HEK293 (cell line): Measurements from ENCODE around the gene SH3BP1.

Experiments used
- CTCF ChIP-seq: fragments of 450-650 bp; formaldehyde crosslinking; IDR thresholded peaks from 2 replicates; pipeline ENCODE4 v1.5.1; 2016; ENCODE audit warnings: missing biosample characterization, missing genetic modification characterization
- GLIS2 ChIP-seq: fragments of 450-650 bp; formaldehyde crosslinking; IDR thresholded peaks from 2 replicates; pipeline ENCODE4 v1.5.1; 2016; ENCODE audit warnings: missing biosample characterization, missing genetic modification characterization
- KLF16 ChIP-seq: fragments of 450-650 bp; formaldehyde crosslinking; IDR thresholded peaks from 2 replicates; pipeline ENCODE4 v1.5.1; 2017; ENCODE audit warnings: missing biosample characterization, missing genetic modification characterization
- KLF7 ChIP-seq: fragments of 450-650 bp; formaldehyde crosslinking; IDR thresholded peaks from 2 replicates; pipeline ENCODE4 v1.5.1; 2016; ENCODE audit warnings: missing biosample characterization, missing genetic modification characterization, borderline replicate concordance
- KLF8 ChIP-seq: fragments of 450-650 bp; formaldehyde crosslinking; IDR thresholded peaks from 2 replicates; pipeline ENCODE4 v1.5.1; 2016; ENCODE audit warnings: missing biosample characterization, missing genetic modification characterization
- KLF9 ChIP-seq: fragments of 450-650 bp; formaldehyde crosslinking; IDR thresholded peaks from 2 replicates; pipeline ENCODE4 v1.5.1; 2016; ENCODE audit warnings: missing biosample characterization, missing genetic modification characterization, low read depth
- OVOL3 ChIP-seq: fragments of 450-650 bp; formaldehyde crosslinking; IDR thresholded peaks from 2 replicates; pipeline ENCODE4 v1.5.1; 2016; ENCODE audit warnings: missing biosample characterization, missing genetic modification characterization
- PRDM1 ChIP-seq: fragments of 450-650 bp; formaldehyde crosslinking; IDR thresholded peaks from 2 replicates; pipeline ENCODE4; 2016; ENCODE audit warnings: missing biosample characterization, missing genetic modification characterization
- PRDM10 ChIP-seq: fragments of 450-650 bp; formaldehyde crosslinking; IDR thresholded peaks from 2 replicates; pipeline ENCODE4 v1.5.1; 2016; ENCODE audit warnings: missing biosample characterization, missing genetic modification characterization
- SALL2 ChIP-seq: fragments of 450-650 bp; formaldehyde crosslinking; IDR thresholded peaks from 2 replicates; pipeline ENCODE4 v1.5.0; 2017; ENCODE audit warnings: missing biosample characterization, mild to moderate bottlenecking, missing genetic modification characterization, borderline replicate concordance
- WT1 ChIP-seq: fragments of 450-650 bp; formaldehyde crosslinking; IDR thresholded peaks from 2 replicates; pipeline ENCODE4 v1.5.1; 2016; ENCODE audit warnings: missing biosample characterization, missing genetic modification characterization
- YY1 ChIP-seq: fragments of 450-650 bp; formaldehyde crosslinking; IDR thresholded peaks from 2 replicates; pipeline ENCODE4 v1.5.1; 2018; ENCODE audit warnings: missing biosample characterization, missing genetic modification characterization
- ZFP37 ChIP-seq: fragments of 450-650 bp; formaldehyde crosslinking; IDR thresholded peaks from 2 replicates; pipeline ENCODE4 v1.5.1; 2016; ENCODE audit warnings: missing biosample characterization, missing genetic modification characterization
- ZNF121 ChIP-seq: fragments of 450-650 bp; formaldehyde crosslinking; IDR thresholded peaks from 2 replicates; pipeline ENCODE4 v1.5.1; 2016; ENCODE audit warnings: missing biosample characterization, missing genetic modification characterization
- ZNF133 ChIP-seq: fragments of 450-650 bp; formaldehyde crosslinking; IDR thresholded peaks from 2 replicates; pipeline ENCODE4 v1.5.1; 2016; ENCODE audit warnings: missing biosample characterization, missing genetic modification characterization
- ZNF2 ChIP-seq: fragments of 450-650 bp; formaldehyde crosslinking; IDR thresholded peaks from 2 replicates; pipeline ENCODE4 v1.5.1; 2016; ENCODE audit warnings: missing biosample characterization, missing genetic modification characterization
- ZNF274 ChIP-seq, 2 experiments: fragments of 200-500 bp in 1 of 2; fragments of 450-650 bp in 1 of 2; sonication (Bioruptor generic) in 1 of 2; formaldehyde crosslinking in 1 of 2; IDR thresholded peaks; 2 replicates each; pipeline versions ENCODE4 v1.5.1 to v1.6.1; 2014 to 2016; ENCODE audit warnings: borderline replicate concordance in 1 of 2, inconsistent platforms in 1 of 2, low read length in 1 of 2, missing biosample characterization in 1 of 2, missing genetic modification characterization in 1 of 2
- ZNF335 ChIP-seq: fragments of 450-650 bp; formaldehyde crosslinking; conservative IDR thresholded peaks from 2 replicates; pipeline ENCODE4 v1.5.1; 2016; ENCODE audit warnings: missing biosample characterization, missing genetic modification characterization
- ZNF354C ChIP-seq: fragments of 450-650 bp; formaldehyde crosslinking; IDR thresholded peaks from 2 replicates; pipeline ENCODE4 v1.5.1; 2016; ENCODE audit warnings: missing biosample characterization, missing genetic modification characterization, low read depth, borderline replicate concordance
- ZNF391 ChIP-seq: fragments of 450-650 bp; formaldehyde crosslinking; IDR thresholded peaks from 2 replicates; pipeline ENCODE4 v1.5.1; 2016; ENCODE audit warnings: low read depth, missing biosample characterization, missing genetic modification characterization, borderline replicate concordance
- ZNF433 ChIP-seq: fragments of 450-650 bp; formaldehyde crosslinking; IDR thresholded peaks from 2 replicates; pipeline ENCODE4 v1.5.1; 2016; ENCODE audit warnings: missing biosample characterization, missing genetic modification characterization, low read depth
- ZNF488 ChIP-seq: fragments of 450-650 bp; formaldehyde crosslinking; IDR thresholded peaks from 2 replicates; pipeline ENCODE4 v1.5.1; 2016; ENCODE audit warnings: missing biosample characterization, missing genetic modification characterization
- ZNF580 ChIP-seq: fragments of 450-650 bp; formaldehyde crosslinking; IDR thresholded peaks from 2 replicates; pipeline ENCODE4 v1.5.1; 2016; ENCODE audit warnings: missing biosample characterization, missing genetic modification characterization
- ZNF654 ChIP-seq: fragments of 450-650 bp; formaldehyde crosslinking; IDR thresholded peaks from 2 replicates; pipeline ENCODE4 v1.5.1; 2016; ENCODE audit warnings: low read depth, missing biosample characterization, missing genetic modification characterization
- ZNF660 ChIP-seq: fragments of 450-650 bp; IDR thresholded peaks from 2 replicates; pipeline ENCODE4 v1.5.1; 2018; ENCODE audit warnings: missing biosample characterization, mild to moderate bottlenecking, missing genetic modification characterization
- ZNF692 ChIP-seq: fragments of 450-650 bp; formaldehyde crosslinking; IDR thresholded peaks from 2 replicates; pipeline ENCODE4 v1.5.1; 2016; ENCODE audit warnings: missing biosample characterization, missing genetic modification characterization
- ZNF704 ChIP-seq: fragments of 450-650 bp; formaldehyde crosslinking; IDR thresholded peaks from 2 replicates; pipeline ENCODE4 v1.5.1; 2016; ENCODE audit warnings: missing biosample characterization, missing genetic modification characterization
- ZNF777 ChIP-seq: fragments of 450-650 bp; formaldehyde crosslinking; IDR thresholded peaks from 2 replicates; pipeline ENCODE4 v1.5.1; 2017; ENCODE audit warnings: missing biosample characterization, missing genetic modification characterization, borderline replicate concordance
- ZNF843 ChIP-seq: fragments of 450-650 bp; formaldehyde crosslinking; IDR thresholded peaks from 2 replicates; pipeline ENCODE4 v1.5.1; 2016; ENCODE audit warnings: missing biosample characterization, missing genetic modification characterization

SH3BP1 gene

GRCh38 chr22:37607010-37607934, 32.2 kb upstream of the SH3BP1 start (continued):
- TF ChIP-seq PRDM10 (tag by site-specific recombination) (peak; percentile 13; the same call in 1 of the 2 replicates), ZNF692 (tag by site-specific recombination) (peak; percentile 67), CTCF (tag by site-specific recombination) (peak; percentile 96), KLF16 (peak; percentile 21; the same call in 1 of the 2 replicates), ZNF433 (tag by site-specific recombination) (no peak), GLIS2 (peak; percentile 55; the same call in 1 of the 2 replicates), YY1 (peak; percentile 36; the same call in 1 of the 2 replicates), ZNF391 (tag by site-specific recombination) (no peak), ZNF335 (peak; percentile 69), OVOL3 (tag by site-specific recombination) (no peak), ZNF777 (no peak), ZNF121 (tag by site-specific recombination) (peak; percentile 76), PRDM1 (tag by site-specific recombination) (peak; percentile 19; the same call in 1 of the 2 replicates), ZNF2 (tag by site-specific recombination) (peak; percentile 60; the same call in 1 of the 2 replicates), ZNF354C (tag by site-specific recombination) (no peak), ZNF274 (IDR thresholded peaks at IDR 0.05; ENCODE audit: low read length) (no peak), ZNF274 (tag by site-specific recombination; IDR thresholded peaks at IDR 0.05; ENCODE audit: borderline replicate concordance) (no peak), KLF7 (tag by site-specific recombination) (no peak), WT1 (peak; percentile 55; the same call in 1 of the 2 replicates), KLF8 (peak; percentile 55), ZNF133 (tag by site-specific recombination) (no peak), ZNF580 (peak; percentile 69; the same call in 1 of the 2 replicates), ZFP37 (0 out of 2 replicates have a peak, but pooled peaks have one; percentile 42), KLF9 (tag by site-specific recombination) (no peak), ZNF704 (tag by site-specific recombination) (no peak), ZNF654 (tag by site-specific recombination) (peak; percentile 54), ZNF660 (0 out of 2 replicates have a peak, but pooled peaks have one; percentile 51), SALL2 (tag by site-specific recombination) (no peak), ZNF843 (tag by site-specific recombination) (no peak), ZNF488 (tag by site-specific recombination) (no peak)
